ENCODE measurements around the gene CHD1. TPM values are rescaled to one million over a fixed set of nuclear protein-coding genes. Genes with fewer than 3 reads are reported as not detected.

CHD1 gene
- total and polyA plus RNA-seq, 2 of the 4 experiments (the other 2 are of a cell fraction): 12.3 to 33.7 TPM

GRCh38 chr5:98804066-98804465, 124.7 kb downstream of the CHD1 start:
- H3K56ac ChIP-seq (ENCODE audit: extremely low read depth, insufficient read depth, low read length): no peak overlapping the region
- no peak overlapping the region for H4K5ac ChIP-seq (ENCODE audit: low read depth, low read length)
- no peaks in the 10 kb centered on the region for H3K4me1 ChIP-seq (ENCODE audit: control insufficient read depth, insufficient read depth, low read length)
- no peak overlapping the region for H3K14ac ChIP-seq (replicated peaks; ENCODE audit: low read depth, low read length)
- no peak for DNase-seq
- no TSS peak for BruUV-seq (replicated peaks)
- no peak overlapping the region for H2AFZ ChIP-seq (replicated peaks; ENCODE audit: low read length, poor library complexity)
- no peak overlapping the region for H4K91ac ChIP-seq (ENCODE audit: insufficient read depth, low read depth, low read length)
- POLR2A ChIA-PET (ENCODE audit: unreplicated experiment): no interaction called here
- no peak for TF ChIP-seq RAD21 (IDR thresholded peaks at IDR 0.05; ENCODE audit: low read length)
- no peak for TF ChIP-seq FOS (IDR thresholded peaks at IDR 0.05; ENCODE audit: low read depth, low read length)
- TF ChIP-seq MAFK (IDR thresholded peaks at IDR 0.05; ENCODE audit: low read depth, low read length): peak; percentile 29; the same call in 1 of the 2 replicates
- TF ChIP-seq RCOR1 (IDR thresholded peaks at IDR 0.05; ENCODE audit: insufficient replicate concordance, low read length): no peak
- no peak for TF ChIP-seq POLR2A (IDR thresholded peaks at IDR 0.05; ENCODE audit: low read depth, low read length)
- TF ChIP-seq CHD1 (IDR thresholded peaks at IDR 0.05; ENCODE audit: low read depth, low read length): no peak
- TF ChIP-seq SMC3 (IDR thresholded peaks at IDR 0.05; ENCODE audit: low read depth, low read length): no peak
- no peak overlapping the region for H2BK120ac ChIP-seq (ENCODE audit: low read depth, low read length)
- peaks cover 0 to 2% of the 10 kb centered on the region in 2 experiments; a peak in 1 of 4 replicates for H3K79me1 ChIP-seq (ENCODE audit: low read depth in 1 of 2, low read length in 2 of 2)
- no peaks in the 10 kb centered on the region for H3K36me3 ChIP-seq (ENCODE audit: control insufficient read depth, insufficient read depth, low read length)
- H2BK5ac ChIP-seq (ENCODE audit: low read depth, low read length, poor library complexity, severe bottlenecking): no peak overlapping the region
- WGBS, 2 experiments (ENCODE audit: extremely low coverage in 2 of 2, insufficient read length in 1 of 2): no CpG with 5 or more reads among the region's 2 CpGs
- H3K4me2 ChIP-seq (ENCODE audit: low read depth, low read length): no peak overlapping the region
- no peak overlapping the region for H3K23ac ChIP-seq (ENCODE audit: low read depth, low read length)
- no peak overlapping the region for H2BK15ac ChIP-seq (ENCODE audit: low read depth, low read length)
- dilution Hi-C loops (cut with HindIII; ENCODE audit: low sequenced_read_pairs, unreplicated experiment) (no loop called here), in situ Hi-C loops (cut with MboI; ENCODE audit: low sequenced_read_pairs) (no loop called here), intact Hi-C loops (cut with micrococcal nuclease) (no loop called here)
- H3K4ac ChIP-seq (ENCODE audit: low read depth, low read length): no peak overlapping the region
- H3K27ac ChIP-seq (ENCODE audit: insufficient read depth, low read length): no peak overlapping the region
- H3K9me3 ChIP-seq (ENCODE audit: control insufficient read depth, insufficient read depth, low read length): 0 out of 2 replicates have a peak, but pooled peaks cover 2% of the 10 kb centered on the region
- H3K9me1 ChIP-seq (ENCODE audit: insufficient read depth, low read length): peaks cover 3% of the 10 kb centered on the region; the same call in 1 of the 2 replicates
- CTCF ChIA-PET: no interaction called here
- no peak overlapping the region for H2AK9ac ChIP-seq (replicated peaks; ENCODE audit: low read depth, low read length, poor library complexity)
- no peaks in the 10 kb centered on the region for H4K20me1 ChIP-seq (ENCODE audit: insufficient read depth, low read length)
- no peaks in the 10 kb centered on the region for H3K27me3 ChIP-seq (ENCODE audit: control insufficient read depth, insufficient read depth, low read length)
- no peak overlapping the region for H3K9ac ChIP-seq (ENCODE audit: low read depth, low read length)
- H2BK20ac ChIP-seq (ENCODE audit: low read depth, low read length): no peak overlapping the region
- H4K8ac ChIP-seq (ENCODE audit: low read depth in 2 of 2, low read length in 2 of 2): no peak overlapping the region
- H3K4me3 ChIP-seq (ENCODE audit: insufficient read depth, low read depth, low read length): no peak overlapping the region
- peak; percentile 56 for ATAC-seq (ENCODE audit: low read depth)
- H2AK5ac ChIP-seq (ENCODE audit: low read depth, low read length): no peak overlapping the region
- H3K18ac ChIP-seq (ENCODE audit: low read depth, low read length): no peak overlapping the region

Small RNA genes within 50 kb of the gene (microRNA-seq; reads per million reads assigned to microRNA genes)
- gene RF00019 (ENCODE audit: insufficient read depth, insufficient read length) (not detected), gene RNU6-402P (ENCODE audit: insufficient read depth, insufficient read length) (not detected)

Small RNA genes within 50 kb of the gene (small RNA-seq; reads per million reads assigned to genes)
- gene RF00019 (0 reads per million in 5 experiments), gene RNU6-402P (0 reads per million in 5 experiments)

Other genes with a start within 250 kb of the CHD1 start
- gene RGMB, start 155.3 kb downstream of the CHD1 start, total RNA-seq (2012; rRNA removed): 74.4 and 83.0 TPM in 2 replicates
- 128 and 129 TPM in 2 replicates for gene RGMB, start 155.3 kb downstream of the CHD1 start, polyA plus RNA-seq (2012; rRNA removed)

Data from IMR-90 (cell line).